ENCODE data around the gene LACTBL1. TPM values are rescaled to one million over a fixed set of nuclear protein-coding genes. Genes with fewer than 3 reads are reported as not detected.
"Not testable (repeated sequence)": the region's sequence is repeated elsewhere in the genome, so short reads cannot be mapped to it uniquely, and the experiment has no call there.

The LACTBL1 gene
- total RNA-seq, 2 donors from 2014 or later = not detected

DNA sequence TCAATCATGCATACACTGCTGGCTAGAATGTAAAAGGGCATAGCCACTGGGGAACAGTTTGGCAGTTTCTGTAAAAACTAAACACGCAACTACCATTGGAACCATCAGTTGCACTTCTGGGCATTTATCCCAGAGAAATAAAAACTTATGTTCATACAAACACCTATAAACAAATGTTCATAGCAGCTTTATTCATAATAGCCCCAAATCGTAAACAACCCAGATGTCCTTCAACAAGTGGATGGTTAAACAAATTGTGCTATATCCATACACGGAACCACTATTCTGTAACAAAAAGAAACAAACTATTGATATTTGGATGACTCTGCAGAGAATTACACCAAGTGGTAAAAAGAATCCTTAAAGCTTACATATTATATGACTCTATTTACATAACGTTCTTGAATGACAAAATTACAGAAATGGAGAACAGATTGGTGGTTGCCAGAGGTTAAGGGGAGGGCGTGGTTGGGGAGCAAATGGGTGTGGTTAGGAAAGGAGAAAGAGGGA is 22.8 kb downstream of the LACTBL1 start:
- TF ChIP-seq, protein P1, sequence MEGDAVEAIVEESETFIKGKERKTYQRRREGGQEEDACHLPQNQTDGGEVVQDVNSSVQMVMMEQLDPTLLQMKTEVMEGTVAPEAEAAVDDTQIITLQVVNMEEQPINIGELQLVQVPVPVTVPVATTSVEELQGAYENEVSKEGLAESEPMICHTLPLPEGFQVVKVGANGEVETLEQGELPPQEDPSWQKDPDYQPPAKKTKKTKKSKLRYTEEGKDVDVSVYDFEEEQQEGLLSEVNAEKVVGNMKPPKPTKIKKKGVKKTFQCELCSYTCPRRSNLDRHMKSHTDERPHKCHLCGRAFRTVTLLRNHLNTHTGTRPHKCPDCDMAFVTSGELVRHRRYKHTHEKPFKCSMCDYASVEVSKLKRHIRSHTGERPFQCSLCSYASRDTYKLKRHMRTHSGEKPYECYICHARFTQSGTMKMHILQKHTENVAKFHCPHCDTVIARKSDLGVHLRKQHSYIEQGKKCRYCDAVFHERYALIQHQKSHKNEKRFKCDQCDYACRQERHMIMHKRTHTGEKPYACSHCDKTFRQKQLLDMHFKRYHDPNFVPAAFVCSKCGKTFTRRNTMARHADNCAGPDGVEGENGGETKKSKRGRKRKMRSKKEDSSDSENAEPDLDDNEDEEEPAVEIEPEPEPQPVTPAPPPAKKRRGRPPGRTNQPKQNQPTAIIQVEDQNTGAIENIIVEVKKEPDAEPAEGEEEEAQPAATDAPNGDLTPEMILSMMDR (IDR thresholded peaks at IDR 0.05) = no peak
- Histone ChIP-seq H3K4me1 (no peaks in the 10 kb centered on the region), H3K4me3 (no peak overlapping the region), H3K9me3 (no peaks in the 10 kb centered on the region), H3K27ac (no peak overlapping the region), H3K9ac (ENCODE audit: low read depth in 2 of 2, low read length in 2 of 2) (no peak overlapping the region), H3K27me3 (peaks cover 23% of the 10 kb centered on the region), H3K36me3 (no peaks in the 10 kb centered on the region)
- no peak for DNase-seq
- intact Hi-C loops (cut with DNase I) = no loop called here

GRCh38 chr1:22945171-22945570 is 27.5 kb downstream of the LACTBL1 start:
- H3K9me3 ChIP-seq; DNase-seq; intact Hi-C loops (cut with DNase I); H3K36me3 ChIP-seq; H3K4me3 ChIP-seq; H3K9ac ChIP-seq (ENCODE audit: low read depth in 2 of 2, low read length in 2 of 2); H3K4me1 ChIP-seq; H3K27ac ChIP-seq; H3K27me3 ChIP-seq: not testable (repeated sequence)

DNA sequence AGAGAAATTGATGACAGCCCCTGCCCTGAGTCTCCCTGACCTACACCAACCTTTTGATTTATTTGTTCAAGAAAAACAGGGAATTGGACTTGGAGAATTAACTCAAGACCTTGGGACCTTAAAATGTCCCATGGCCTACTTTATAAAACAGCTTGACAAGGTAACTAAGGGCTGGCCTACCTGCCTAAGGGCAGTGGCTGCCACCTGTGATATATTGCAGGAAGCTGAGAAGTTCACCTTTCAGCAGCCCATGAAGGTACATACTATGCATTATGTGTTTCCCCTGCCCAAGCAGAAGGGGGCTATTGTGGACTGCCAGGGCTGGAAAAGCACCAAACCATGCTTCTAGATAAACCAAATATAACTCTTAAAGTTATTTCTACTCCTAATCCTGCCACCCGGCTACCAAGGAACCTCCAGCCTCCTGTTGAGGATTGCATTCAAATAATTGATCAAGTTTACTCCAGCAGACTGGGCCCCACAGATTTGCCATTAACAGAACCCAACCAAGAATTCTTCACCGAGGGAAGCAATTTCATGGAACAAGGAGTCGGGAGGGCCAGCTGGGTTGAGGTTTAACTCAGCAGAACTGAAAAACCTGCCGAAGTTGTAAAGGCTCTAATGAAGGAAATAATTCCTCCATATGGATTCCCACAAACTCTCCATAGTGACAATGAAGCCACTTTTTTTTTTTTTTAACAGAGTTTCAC is 28.2 kb downstream of the LACTBL1 start:
- Histone ChIP-seq H3K27me3 (no peaks in the 10 kb centered on the region), H3K27ac (no peak overlapping the region), H3K4me3 (no peak overlapping the region), H3K9ac (ENCODE audit: low read depth in 2 of 2, low read length in 2 of 2) (no peak overlapping the region), H3K9me3 (no peaks in the 10 kb centered on the region), H3K4me1 (no peaks in the 10 kb centered on the region), H3K36me3 (no peaks in the 10 kb centered on the region)
- TF ChIP-seq, protein P1 (IDR thresholded peaks at IDR 0.05) = no peak
- intact Hi-C loops (cut with DNase I) = no loop called here
- no peak for DNase-seq

GRCh38 chr1:22941257-22941656 is 31.4 kb downstream of the LACTBL1 start:
- H3K4me3 ChIP-seq = no peak overlapping the region
- H3K9ac ChIP-seq (ENCODE audit: low read depth in 2 of 2, low read length in 2 of 2) = no peak overlapping the region
- intact Hi-C loops (cut with DNase I) = no loop called here
- no peaks in the 10 kb centered on the region for H3K9me3 ChIP-seq
- H3K27ac ChIP-seq = no peak overlapping the region
- DNase-seq = no peak
- H3K36me3 ChIP-seq = no peaks in the 10 kb centered on the region
- TF ChIP-seq, protein P1 (IDR thresholded peaks at IDR 0.05) = no peak
- no peaks in the 10 kb centered on the region for H3K27me3 ChIP-seq
- H3K4me1 ChIP-seq = no peaks in the 10 kb centered on the region

- no peak for DNase-seq
- H3K9ac ChIP-seq (ENCODE audit: low read depth in 2 of 2, low read length in 2 of 2) = no peak overlapping the region
- H3K9me3 ChIP-seq = no peaks in the 10 kb centered on the region
- no peak overlapping the region for H3K4me3 ChIP-seq
- H3K27me3 ChIP-seq = no peaks in the 10 kb centered on the region
- TF ChIP-seq, protein P1 (IDR thresholded peaks at IDR 0.05) = no peak
- H3K36me3 ChIP-seq = no peaks in the 10 kb centered on the region
- intact Hi-C loops (cut with DNase I) = no loop called here
- no peaks in the 10 kb centered on the region for H3K4me1 ChIP-seq
- no peak overlapping the region for H3K27ac ChIP-seq
Observed at GRCh38 chr1:22936681-22937080, 36.0 kb downstream of the LACTBL1 start.

DNA sequence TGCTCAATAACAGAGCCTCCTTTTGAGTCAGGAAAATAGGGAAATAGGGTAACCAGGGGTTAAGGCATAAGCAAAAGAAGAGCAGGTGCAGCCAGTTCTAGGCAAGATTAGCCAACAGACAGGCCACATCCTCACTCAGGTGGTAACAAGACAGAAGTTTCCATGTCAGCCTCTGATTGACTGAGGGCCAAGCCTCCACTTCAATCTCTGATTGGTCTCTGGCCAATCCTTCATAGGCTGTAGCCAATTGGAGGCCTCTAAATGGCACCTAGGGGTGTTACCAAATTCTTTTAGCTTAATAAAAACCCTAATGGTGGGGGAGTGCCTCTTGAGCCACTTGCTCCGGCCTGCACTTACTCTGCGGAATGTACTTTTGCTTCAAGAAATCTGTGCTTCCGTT is 37.2 kb downstream of the LACTBL1 start:
- H3K9ac ChIP-seq (ENCODE audit: low read depth in 2 of 2, low read length in 2 of 2) = no peak overlapping the region
- H3K4me1 ChIP-seq = no peaks in the 10 kb centered on the region
- H3K9me3 ChIP-seq = no peaks in the 10 kb centered on the region
- TF ChIP-seq, protein P1 (IDR thresholded peaks at IDR 0.05) = no peak
- no peak overlapping the region for H3K4me3 ChIP-seq
- no peak overlapping the region for H3K27ac ChIP-seq
- no peak for DNase-seq
- H3K27me3 ChIP-seq = no peaks in the 10 kb centered on the region
- no peaks in the 10 kb centered on the region for H3K36me3 ChIP-seq
- intact Hi-C loops (cut with DNase I) = no loop called here

Measured in colonic mucosa (tissue), 4 donors.